ENCODE data around the gene PHC2. TPM values are rescaled to one million over a fixed set of nuclear protein-coding genes. Genes with fewer than 3 reads are reported as not detected.
A peak's percentile ranks its signal among the peaks of the same experiment; 100 is the strongest.

PHC2 gene, protein sequence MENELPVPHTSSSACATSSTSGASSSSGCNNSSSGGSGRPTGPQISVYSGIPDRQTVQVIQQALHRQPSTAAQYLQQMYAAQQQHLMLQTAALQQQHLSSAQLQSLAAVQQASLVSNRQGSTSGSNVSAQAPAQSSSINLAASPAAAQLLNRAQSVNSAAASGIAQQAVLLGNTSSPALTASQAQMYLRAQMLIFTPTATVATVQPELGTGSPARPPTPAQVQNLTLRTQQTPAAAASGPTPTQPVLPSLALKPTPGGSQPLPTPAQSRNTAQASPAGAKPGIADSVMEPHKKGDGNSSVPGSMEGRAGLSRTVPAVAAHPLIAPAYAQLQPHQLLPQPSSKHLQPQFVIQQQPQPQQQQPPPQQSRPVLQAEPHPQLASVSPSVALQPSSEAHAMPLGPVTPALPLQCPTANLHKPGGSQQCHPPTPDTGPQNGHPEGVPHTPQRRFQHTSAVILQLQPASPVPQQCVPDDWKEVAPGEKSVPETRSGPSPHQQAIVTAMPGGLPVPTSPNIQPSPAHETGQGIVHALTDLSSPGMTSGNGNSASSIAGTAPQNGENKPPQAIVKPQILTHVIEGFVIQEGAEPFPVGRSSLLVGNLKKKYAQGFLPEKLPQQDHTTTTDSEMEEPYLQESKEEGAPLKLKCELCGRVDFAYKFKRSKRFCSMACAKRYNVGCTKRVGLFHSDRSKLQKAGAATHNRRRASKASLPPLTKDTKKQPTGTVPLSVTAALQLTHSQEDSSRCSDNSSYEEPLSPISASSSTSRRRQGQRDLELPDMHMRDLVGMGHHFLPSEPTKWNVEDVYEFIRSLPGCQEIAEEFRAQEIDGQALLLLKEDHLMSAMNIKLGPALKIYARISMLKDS
- total RNA-seq = 10 to 100 TPM; 49.3 to 86.5 (median 66.8) TPM
- long read RNA-seq = 0 reads

DNA sequence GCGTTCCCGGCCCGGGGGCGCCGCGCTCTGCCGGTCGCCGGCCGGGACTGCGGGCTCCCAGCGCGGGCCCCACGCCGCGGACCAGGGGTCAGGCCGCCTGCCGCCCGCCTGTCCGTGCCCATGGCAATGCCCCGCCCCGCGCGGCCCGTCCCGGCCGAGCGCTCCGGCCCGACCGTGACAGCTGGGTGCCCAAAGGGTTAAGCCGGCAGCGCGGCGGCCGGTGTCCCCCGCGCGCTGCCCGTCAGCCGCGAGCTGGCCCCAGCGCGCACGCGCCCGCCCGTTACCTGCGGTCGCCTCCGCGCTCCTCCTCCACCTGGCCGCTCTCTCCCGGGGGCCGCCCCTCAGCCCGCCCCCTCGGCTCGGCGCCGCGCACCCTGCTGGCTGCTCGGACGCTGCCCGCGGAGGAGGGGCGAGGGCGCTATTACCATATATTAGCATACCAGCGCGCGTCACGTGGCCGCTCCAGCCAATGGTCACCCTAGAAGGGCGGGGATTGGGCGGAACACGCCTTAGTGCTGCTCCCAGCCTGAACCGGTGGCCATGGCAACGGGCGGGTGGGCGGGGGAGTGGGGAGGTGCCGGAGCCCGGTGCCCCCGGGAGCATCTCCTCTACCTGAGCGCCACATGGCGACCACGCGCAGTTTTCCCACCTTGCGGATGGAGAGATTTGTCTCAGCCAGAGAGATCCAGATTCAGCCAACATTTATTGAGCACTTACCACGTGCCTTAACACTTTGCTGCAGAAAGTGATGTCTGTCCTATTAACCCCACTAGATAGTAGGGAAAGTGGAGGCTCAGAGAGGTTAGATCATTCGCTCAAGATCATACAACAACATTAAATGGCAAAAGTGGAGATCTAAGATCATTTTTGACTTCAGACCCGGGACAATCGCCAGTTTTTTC lies at the start of gene PHC2:
TSS of gene PHC2 (minus strand) at position 404 of the 902 bp plus-strand sequence. CDS start 55,556 bp downstream, outside the sequence.
- Histone ChIP-seq H3K9me3 (no peaks in the 10 kb centered on the region), H3K36me3 (no peaks in the 10 kb centered on the region), H3K27me3 (no peaks in the 10 kb centered on the region), H3K4me3 (peak within 1 kb of the TSS; percentile 68 to 90 (median 75)), H3K4me1 (peaks cover 0 to 8% (median 2%) of the 10 kb centered on the region in 4 donors), H3K27ac (peak within 1 kb of the TSS; percentile 7 to 53 (median 50))
- ATAC-seq = peak; percentile 96 to 99 (median 98)
- TF ChIP-seq, protein P1, sequence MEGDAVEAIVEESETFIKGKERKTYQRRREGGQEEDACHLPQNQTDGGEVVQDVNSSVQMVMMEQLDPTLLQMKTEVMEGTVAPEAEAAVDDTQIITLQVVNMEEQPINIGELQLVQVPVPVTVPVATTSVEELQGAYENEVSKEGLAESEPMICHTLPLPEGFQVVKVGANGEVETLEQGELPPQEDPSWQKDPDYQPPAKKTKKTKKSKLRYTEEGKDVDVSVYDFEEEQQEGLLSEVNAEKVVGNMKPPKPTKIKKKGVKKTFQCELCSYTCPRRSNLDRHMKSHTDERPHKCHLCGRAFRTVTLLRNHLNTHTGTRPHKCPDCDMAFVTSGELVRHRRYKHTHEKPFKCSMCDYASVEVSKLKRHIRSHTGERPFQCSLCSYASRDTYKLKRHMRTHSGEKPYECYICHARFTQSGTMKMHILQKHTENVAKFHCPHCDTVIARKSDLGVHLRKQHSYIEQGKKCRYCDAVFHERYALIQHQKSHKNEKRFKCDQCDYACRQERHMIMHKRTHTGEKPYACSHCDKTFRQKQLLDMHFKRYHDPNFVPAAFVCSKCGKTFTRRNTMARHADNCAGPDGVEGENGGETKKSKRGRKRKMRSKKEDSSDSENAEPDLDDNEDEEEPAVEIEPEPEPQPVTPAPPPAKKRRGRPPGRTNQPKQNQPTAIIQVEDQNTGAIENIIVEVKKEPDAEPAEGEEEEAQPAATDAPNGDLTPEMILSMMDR (IDR thresholded peaks at IDR 0.05) = peak; percentile 28 to 59 (median 42)
- TF ChIP-seq POLR2A (IDR thresholded peaks at IDR 0.05) = peak; percentile 70
- DNase-seq = peak; percentile 99
- 1% methylated on average over 20 of the region's 91 CpGs for WGBS (ENCODE audit: insufficient coverage, low coverage, low lambda C conversion rate, missing lambda C conversion rate)
- intact Hi-C loops (cut with DNase I) = no loop called here

- ATAC-seq = no peak
These were observed 46.6 kb upstream of the PHC2 start for GRCh38 chr1:33477451-33477850.

DNA sequence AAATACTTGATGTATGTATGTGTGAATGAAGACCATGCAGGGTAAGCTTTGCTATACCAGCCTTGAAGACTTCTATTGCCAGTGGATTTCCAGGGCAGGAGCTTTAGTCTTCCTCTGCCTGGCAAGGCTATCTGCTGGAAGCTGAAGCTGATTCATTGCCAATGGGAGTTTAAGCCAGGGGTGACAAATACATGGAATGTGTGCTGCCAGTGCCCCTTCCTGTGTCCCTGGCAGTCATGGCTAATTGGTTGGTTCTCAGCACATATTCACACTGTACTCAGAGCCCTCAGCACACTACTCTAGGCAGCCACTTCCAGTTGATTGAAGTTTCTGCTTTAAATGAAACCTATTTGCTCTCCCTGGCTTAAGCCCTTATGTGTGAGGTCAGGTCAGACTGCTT lies 43.0 kb upstream of the PHC2 start:
- Histone ChIP-seq H3K9me3 (no peaks in the 10 kb centered on the region), H3K4me3 (no peak overlapping the region), H3K27ac (no peak overlapping the region), H3K36me3 (no peaks in the 10 kb centered on the region), H3K4me1 (peaks cover 0 to 4% (median 0%) of the 10 kb centered on the region in 4 donors), H3K27me3 (no peaks in the 10 kb centered on the region)
- intact Hi-C loops (cut with DNase I) = no loop called here
- ATAC-seq (no peak), DNase-seq (no peak)
- TF ChIP-seq POLR2A (IDR thresholded peaks at IDR 0.05) = no peak
- TF ChIP-seq, protein P1 (IDR thresholded peaks at IDR 0.05) = no peak

More at GRCh38 chr1:33477451-33477850, 46.6 kb upstream of the PHC2 start:
- TF ChIP-seq, protein P1 (IDR thresholded peaks at IDR 0.05) = no peak
- no peak for TF ChIP-seq POLR2A (IDR thresholded peaks at IDR 0.05)
- 96% methylated on average over 4 of the region's 4 CpGs for WGBS (ENCODE audit: insufficient coverage, low coverage, low lambda C conversion rate, missing lambda C conversion rate)
- peaks cover 0 to 4% (median 0%) of the 10 kb centered on the region in 4 donors for H3K4me1 ChIP-seq
- no peaks in the 10 kb centered on the region for H3K9me3 ChIP-seq
- H3K27ac ChIP-seq = no peak overlapping the region
- H3K4me3 ChIP-seq = no peak overlapping the region
- no peak for DNase-seq
- H3K27me3 ChIP-seq = no peaks in the 10 kb centered on the region
- intact Hi-C loops (cut with DNase I) = no loop called here
- H3K36me3 ChIP-seq = no peaks in the 10 kb centered on the region
